SK-N-SH (cell line): ENCODE results near the gene AP1S3. TPM values are rescaled to one million over a fixed set of nuclear protein-coding genes. Genes with fewer than 3 reads are reported as not detected.

Experiments used
- CTCF ChIA-PET: fragments of 300-600, 350-600 bp; formaldehyde crosslinking; extraction: SDS; loops from one replicate; lab custom pipeline; 2021; lab: Yijun Ruan, JAX
- POLR2A ChIA-PET: fragments of 350-600 bp; sonication (Branson Sonifier 250); formaldehyde crosslinking; extraction: SDS; loops from one replicate; lab custom pipeline; 2020; ENCODE audit warnings: antibody characterized with exemption, inconsistent platforms; lab: Yijun Ruan, JAX
- DNase-seq: peaks from one replicate; pipeline ENCODE4 v3.0.0; 2012
- H2AFZ ChIP-seq: fragments of 200-600 bp; sonication (generic); 2 replicates; pipeline ENCODE4 v1.8.1; 2016; ENCODE audit warnings: antibody characterized with exemption, mild to moderate bottlenecking, low read depth
- H3F3A ChIP-seq: fragments of 200-600 bp; sonication (generic); replicated peaks from 2 replicates; pipeline ENCODE3; 2016; ENCODE audit warnings: antibody characterized with exemption, mild to moderate bottlenecking; ENCODE audit not compliant: insufficient read depth
- H3K27ac ChIP-seq, 2 experiments: fragments of 200-500 bp in 1 of 2; fragments of 200-600 bp in 1 of 2; sonication (Bioruptor generic) in 1 of 2; sonication (generic), shearing (Covaris generic) in 1 of 2; 2 replicates each; pipeline versions ENCODE4 v1.5.1 to v1.6.1; 2014 to 2016; ENCODE audit warnings: low read depth in 2 of 2, inconsistent platforms in 1 of 2, low read length in 1 of 2, mild to moderate bottlenecking in 1 of 2, mixed read lengths in 1 of 2
- H3K27me3 ChIP-seq: fragments of 200-600 bp; sonication (generic), shearing (Covaris generic); 2 replicates; pipeline ENCODE4 v1.6.1; 2016; ENCODE audit warnings: mixed run types; ENCODE audit not compliant: insufficient read depth
- H3K36me3 ChIP-seq, 2 experiments: fragments of 200-500 bp in 1 of 2; fragments of 200-600 bp in 1 of 2; sonication (Bioruptor generic) in 1 of 2; sonication (generic) in 1 of 2; replicated peaks in 1 of 2; 2 replicates each; pipeline versions ENCODE3 to v1.5.1; 2014 to 2016; ENCODE audit warnings: low read length in 1 of 2, mild to moderate bottlenecking in 1 of 2; ENCODE audit not compliant: insufficient read depth in 2 of 2, control insufficient read depth in 1 of 2
- H3K4me1 ChIP-seq, 2 experiments: fragments of 200-500 bp in 1 of 2; fragments of 200-600 bp in 1 of 2; sonication (Bioruptor generic) in 1 of 2; sonication (generic), shearing (Covaris generic) in 1 of 2; 2 replicates each; pipeline versions ENCODE4 v1.5.1 to v1.6.1; 2014 to 2016; ENCODE audit warnings: low read depth in 1 of 2, low read length in 1 of 2, mixed run types in 1 of 2; ENCODE audit not compliant: insufficient read depth in 2 of 2, control insufficient read depth in 1 of 2
- H3K4me2 ChIP-seq: fragments of 200-600 bp; sonication (generic), shearing (Covaris generic); 2 replicates; pipeline ENCODE4 v1.6.1; 2017; ENCODE audit warnings: mixed run types
- H3K4me3 ChIP-seq, 2 experiments: fragments of 200-500 bp in 1 of 2; fragments of 200-600 bp in 1 of 2; sonication (Bioruptor generic) in 1 of 2; sonication (generic), shearing (Covaris generic) in 1 of 2; 2 replicates each; pipeline versions ENCODE4 v1.5.1 to v1.8.1; 2014 to 2016; ENCODE audit warnings: low read depth in 2 of 2, inconsistent platforms in 1 of 2, low read length in 1 of 2, mild to moderate bottlenecking in 1 of 2, mixed read lengths in 1 of 2, moderate library complexity in 1 of 2
- H3K79me2 ChIP-seq: fragments of 200-600 bp; sonication (generic); 2 replicates; pipeline ENCODE4 v1.8.1; 2017; ENCODE audit warnings: mild to moderate bottlenecking; ENCODE audit not compliant: insufficient read depth
- H3K9ac ChIP-seq: fragments of 200-600 bp; sonication (generic); 2 replicates; pipeline ENCODE4 v1.6.1; 2017; ENCODE audit warnings: mixed run types
- H3K9me2 ChIP-seq: fragments of 200-600 bp; sonication (generic); 2 replicates; pipeline ENCODE4 v1.6.1; 2017; ENCODE audit warnings: mixed run types
- H3K9me3 ChIP-seq: fragments of 200-600 bp; sonication (generic); 2 replicates; pipeline ENCODE4 v1.6.1; 2017; ENCODE audit warnings: mixed run types, mild to moderate bottlenecking, moderate library complexity
- H4K20me1 ChIP-seq: fragments of 200-600 bp; sonication (generic); 2 replicates; pipeline ENCODE4 v1.6.1; 2017; ENCODE audit warnings: mild to moderate bottlenecking, mixed run types; ENCODE audit not compliant: insufficient read depth
- CHD2 ChIP-seq: fragments of 150-350 bp; IDR thresholded peaks from 2 replicates; pipeline ENCODE4 v1.6.1; 2018; ENCODE audit warnings: low read length; ENCODE audit not compliant: partially characterized antibody
- FOSL2 ChIP-seq: IDR thresholded peaks from 2 replicates; pipeline ENCODE4 v1.4.0; 2012; ENCODE audit warnings: low read depth, mild to moderate bottlenecking, moderate library complexity, borderline replicate concordance
- FOXM1 ChIP-seq: IDR thresholded peaks from 2 replicates; pipeline ENCODE4 v1.4.0; 2012; ENCODE audit warnings: low read depth, mild to moderate bottlenecking
- GATA2 ChIP-seq: sonication (generic); formaldehyde crosslinking; IDR thresholded peaks from 2 replicates; pipeline ENCODE4 v1.5.0; 2020; ENCODE audit warnings: mild to moderate bottlenecking, missing genetic modification reagents
- JUND ChIP-seq: IDR thresholded peaks from 2 replicates; pipeline ENCODE4 v1.4.0; 2012
- MXI1 ChIP-seq: IDR thresholded peaks from 2 replicates; pipeline ENCODE4 v1.6.1; 2012; ENCODE audit warnings: mild to moderate bottlenecking, low read depth, low read length, improper control_type of control experiment
- NFIC ChIP-seq: IDR thresholded peaks from 2 replicates; pipeline ENCODE4 v1.4.0; 2012; ENCODE audit warnings: borderline replicate concordance
- NRF1 ChIP-seq: IDR thresholded peaks from 2 replicates; pipeline ENCODE4 v1.6.1; 2012; ENCODE audit warnings: low read depth, mild to moderate bottlenecking, low read length
- RAD21 ChIP-seq: IDR thresholded peaks from 2 replicates; pipeline ENCODE4 v1.6.1; 2012; ENCODE audit warnings: mild to moderate bottlenecking, low read length
- RXRA ChIP-seq: IDR thresholded peaks from 2 replicates; pipeline ENCODE4 v1.4.0; 2012; ENCODE audit warnings: low read depth, mild to moderate bottlenecking, borderline replicate concordance
- SMC3 ChIP-seq: IDR thresholded peaks from 2 replicates; pipeline ENCODE4 v1.6.1; 2012; ENCODE audit warnings: low read depth, low read length, improper control_type of control experiment
- TCF12 ChIP-seq: IDR thresholded peaks from 2 replicates; pipeline ENCODE4 v1.4.0; 2012
- YY1 ChIP-seq: IDR thresholded peaks from 2 replicates; pipeline ENCODE4 v1.4.0; 2012; ENCODE audit warnings: low read depth, mild to moderate bottlenecking
- WGBS: methylation state at CpG from one replicate; pipeline ENCODE4 v1.1.6; 2017; ENCODE audit warnings: low lambda C conversion rate; 5-methylcytosine and 5-hydroxymethylcytosine counted together
- polyA plus RNA-seq, 3 experiments: library from polyadenylated mRNA; depleted of rRNA; stranded (reverse); fragments of >200 nt; gene quantifications; 2 replicates each; pipeline ENCODE4 v1.2.3, GENCODE V29; 2012
- TF ChIP-seq, protein P1 (sequence below): IDR thresholded peaks from 2 replicates; pipeline ENCODE4 v1.4.0; 2012; ENCODE audit warnings: low read depth, borderline replicate concordance
- TF ChIP-seq, protein P2 (sequence below): IDR thresholded peaks from 2 replicates; pipeline ENCODE4 v1.4.0; 2012; ENCODE audit warnings: low read depth, borderline replicate concordance
- TF ChIP-seq, protein P3 (sequence below): fragments of 150-350 bp; IDR thresholded peaks from 2 replicates; pipeline ENCODE4 v1.6.1; 2017; ENCODE audit warnings: antibody characterized with exemption, low read length, low read depth, borderline replicate concordance
- TF ChIP-seq, protein P4 (sequence below): IDR thresholded peaks from 2 replicates; pipeline ENCODE4; 2012

The AP1S3 gene
- polyA plus RNA-seq, 1 of the 3 experiments (the other 2 are of a cell fraction): 4.8 TPM

DNA sequence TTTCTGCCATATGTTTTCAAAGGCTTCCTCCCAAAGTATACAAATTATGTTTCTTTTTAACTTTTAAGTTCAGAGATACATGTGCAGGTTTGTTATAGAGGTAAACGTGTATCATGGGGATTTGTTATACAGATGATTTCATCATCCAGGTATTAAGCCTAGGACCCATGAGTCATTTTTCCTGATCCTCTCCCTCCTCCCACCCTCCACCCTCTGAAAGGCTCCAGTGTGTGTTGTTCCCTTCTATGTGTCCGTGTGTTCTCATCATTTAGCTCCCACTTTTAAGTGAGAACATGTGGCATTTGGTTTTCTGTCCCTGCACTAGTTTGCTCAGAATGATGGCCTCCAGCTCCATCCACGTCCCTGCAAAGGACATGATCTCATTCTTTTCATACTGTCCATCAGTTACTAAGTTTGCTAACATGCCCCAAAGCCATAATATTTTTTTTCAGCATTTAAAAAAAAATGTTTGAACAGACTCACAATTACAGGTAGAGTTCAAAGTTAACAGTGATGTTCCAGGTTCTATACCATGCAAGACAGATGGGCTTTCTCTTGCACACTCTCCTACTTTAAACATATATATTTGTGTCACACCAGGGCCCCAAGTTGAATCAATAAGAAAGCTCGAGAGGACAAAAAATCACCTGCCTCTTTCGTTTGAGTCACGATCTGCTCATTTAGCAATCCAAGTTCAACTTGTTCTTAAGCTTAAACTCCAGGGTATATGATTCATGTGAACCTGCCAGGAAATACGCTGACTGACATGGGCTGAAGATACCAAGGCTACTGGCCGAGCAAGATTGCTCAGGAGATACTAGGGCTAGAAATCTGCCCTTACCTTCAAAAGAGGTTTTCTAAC is 77.6 kb downstream of the AP1S3 start:
- no peak overlapping the region for H3K4me3 ChIP-seq
- H3K27me3 ChIP-seq: no peaks in the 10 kb centered on the region
- peak overlapping the region; percentile 4; the same call in 1 of the 2 replicates for H3K4me2 ChIP-seq
- H3K27ac ChIP-seq: peak overlapping the region in 1 of 2 experiments; percentile 66; a peak in 2 of 4 replicates
- H3K79me2 ChIP-seq: no peaks in the 10 kb centered on the region
- ChIA-PET POLR2A (no interaction called here), CTCF (interaction anchor here (1.3 kb wide), 1 partner anchor 788 kb away, joined by 3 read pairs; no protein-coding TSS in a partner anchor)
- H3F3A ChIP-seq: peaks cover 17% of the 10 kb centered on the region
- H3K9ac ChIP-seq: peak overlapping the region; percentile 5; the same call in 1 of the 2 replicates
- DNase-seq: no peak
- TF ChIP-seq YY1 (no peak), GATA2 (CRISPR knock-in tag) (no peak), NFIC (no peak), MXI1 (no peak), RAD21 (no peak), TCF12 (0 out of 2 replicates have a peak, but pooled peaks have one; percentile 15), SMC3 (no peak), FOSL2 (peak; percentile 50; the same call in 1 of the 2 replicates), JUND (peak; percentile 57), CHD2 (no peak), RXRA (no peak), FOXM1 (no peak), NRF1 (no peak)
- TF ChIP-seq, protein P1, sequence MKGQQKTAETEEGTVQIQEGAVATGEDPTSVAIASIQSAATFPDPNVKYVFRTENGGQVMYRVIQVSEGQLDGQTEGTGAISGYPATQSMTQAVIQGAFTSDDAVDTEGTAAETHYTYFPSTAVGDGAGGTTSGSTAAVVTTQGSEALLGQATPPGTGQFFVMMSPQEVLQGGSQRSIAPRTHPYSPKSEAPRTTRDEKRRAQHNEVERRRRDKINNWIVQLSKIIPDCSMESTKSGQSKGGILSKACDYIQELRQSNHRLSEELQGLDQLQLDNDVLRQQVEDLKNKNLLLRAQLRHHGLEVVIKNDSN: no peak
- TF ChIP-seq, protein P2, sequence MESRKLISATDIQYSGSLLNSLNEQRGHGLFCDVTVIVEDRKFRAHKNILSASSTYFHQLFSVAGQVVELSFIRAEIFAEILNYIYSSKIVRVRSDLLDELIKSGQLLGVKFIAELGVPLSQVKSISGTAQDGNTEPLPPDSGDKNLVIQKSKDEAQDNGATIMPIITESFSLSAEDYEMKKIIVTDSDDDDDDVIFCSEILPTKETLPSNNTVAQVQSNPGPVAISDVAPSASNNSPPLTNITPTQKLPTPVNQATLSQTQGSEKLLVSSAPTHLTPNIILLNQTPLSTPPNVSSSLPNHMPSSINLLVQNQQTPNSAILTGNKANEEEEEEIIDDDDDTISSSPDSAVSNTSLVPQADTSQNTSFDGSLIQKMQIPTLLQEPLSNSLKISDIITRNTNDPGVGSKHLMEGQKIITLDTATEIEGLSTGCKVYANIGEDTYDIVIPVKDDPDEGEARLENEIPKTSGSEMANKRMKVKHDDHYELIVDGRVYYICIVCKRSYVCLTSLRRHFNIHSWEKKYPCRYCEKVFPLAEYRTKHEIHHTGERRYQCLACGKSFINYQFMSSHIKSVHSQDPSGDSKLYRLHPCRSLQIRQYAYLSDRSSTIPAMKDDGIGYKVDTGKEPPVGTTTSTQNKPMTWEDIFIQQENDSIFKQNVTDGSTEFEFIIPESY: no peak
- TF ChIP-seq, protein P3, sequence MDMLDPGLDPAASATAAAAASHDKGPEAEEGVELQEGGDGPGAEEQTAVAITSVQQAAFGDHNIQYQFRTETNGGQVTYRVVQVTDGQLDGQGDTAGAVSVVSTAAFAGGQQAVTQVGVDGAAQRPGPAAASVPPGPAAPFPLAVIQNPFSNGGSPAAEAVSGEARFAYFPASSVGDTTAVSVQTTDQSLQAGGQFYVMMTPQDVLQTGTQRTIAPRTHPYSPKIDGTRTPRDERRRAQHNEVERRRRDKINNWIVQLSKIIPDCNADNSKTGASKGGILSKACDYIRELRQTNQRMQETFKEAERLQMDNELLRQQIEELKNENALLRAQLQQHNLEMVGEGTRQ: no peak
- TF ChIP-seq, protein P4, sequence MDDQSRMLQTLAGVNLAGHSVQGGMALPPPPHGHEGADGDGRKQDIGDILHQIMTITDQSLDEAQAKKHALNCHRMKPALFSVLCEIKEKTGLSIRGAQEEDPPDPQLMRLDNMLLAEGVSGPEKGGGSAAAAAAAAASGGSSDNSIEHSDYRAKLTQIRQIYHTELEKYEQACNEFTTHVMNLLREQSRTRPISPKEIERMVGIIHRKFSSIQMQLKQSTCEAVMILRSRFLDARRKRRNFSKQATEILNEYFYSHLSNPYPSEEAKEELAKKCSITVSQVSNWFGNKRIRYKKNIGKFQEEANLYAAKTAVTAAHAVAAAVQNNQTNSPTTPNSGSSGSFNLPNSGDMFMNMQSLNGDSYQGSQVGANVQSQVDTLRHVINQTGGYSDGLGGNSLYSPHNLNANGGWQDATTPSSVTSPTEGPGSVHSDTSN: peak; percentile 50; the same call in 1 of the 2 replicates
- no peaks in the 10 kb centered on the region for H3K36me3 ChIP-seq
- H2AFZ ChIP-seq: no peak overlapping the region
- peaks cover 0 to 26% of the 10 kb centered on the region in 2 experiments; a peak in 1 of 4 replicates for H3K4me1 ChIP-seq
- H3K9me3 ChIP-seq: no peaks in the 10 kb centered on the region
- no peaks in the 10 kb centered on the region for H3K9me2 ChIP-seq
- H4K20me1 ChIP-seq: no peaks in the 10 kb centered on the region
- 40% methylated on average over 7 of the region's 8 CpGs for WGBS
